Esophagus squamous epithelium (tissue), 4 donors: ENCODE data around the gene PKP1.

Experiments used
- POLR2A ChIP-seq, 4 donors: fragments of 450-650 bp; IDR thresholded peaks; one replicate each; pipeline ENCODE4 v1.6.1; 2017; ENCODE audit warnings: antibody characterized with exemption in 4 of 4, mild to moderate bottlenecking in 4 of 4, moderate library complexity in 3 of 4
- TF ChIP-seq, protein P1 (sequence below), 6 experiments: fragments of 450-650 bp in 4 of 6; fragments of 200-600 bp in 2 of 6; sonication (generic) in 2 of 6; IDR thresholded peaks; one replicate each; pipeline ENCODE4 v1.5.1; 2016 to 2019; ENCODE audit warnings: antibody characterized with exemption in 6 of 6, mild to moderate bottlenecking in 4 of 6, moderate library complexity in 4 of 6

DNA sequence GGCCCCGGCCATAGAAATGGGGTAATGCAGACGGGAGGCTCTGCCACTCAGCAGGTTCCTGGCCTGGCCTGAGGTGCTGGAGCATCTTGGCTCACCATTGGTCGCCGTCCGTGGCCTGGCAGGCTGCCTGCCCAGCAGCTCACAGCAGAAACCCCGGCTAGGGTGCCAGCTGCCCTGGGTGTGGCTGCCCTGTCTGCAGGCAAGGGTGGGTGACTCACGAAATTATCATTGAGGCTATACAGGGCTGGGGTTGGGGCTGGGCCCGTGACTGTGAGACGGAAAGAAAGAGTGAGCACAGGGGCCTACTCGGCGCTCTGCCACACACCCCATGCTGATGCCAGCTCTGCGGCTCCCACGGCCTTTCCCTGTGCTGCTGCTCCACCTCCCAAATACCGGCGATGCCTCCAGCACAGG, 8.0 kb upstream of the PKP1 start:
- TF ChIP-seq POLR2A (IDR thresholded peaks at IDR 0.05), result peak in 1 of 4 donors; percentile 31
- TF ChIP-seq, protein P1, sequence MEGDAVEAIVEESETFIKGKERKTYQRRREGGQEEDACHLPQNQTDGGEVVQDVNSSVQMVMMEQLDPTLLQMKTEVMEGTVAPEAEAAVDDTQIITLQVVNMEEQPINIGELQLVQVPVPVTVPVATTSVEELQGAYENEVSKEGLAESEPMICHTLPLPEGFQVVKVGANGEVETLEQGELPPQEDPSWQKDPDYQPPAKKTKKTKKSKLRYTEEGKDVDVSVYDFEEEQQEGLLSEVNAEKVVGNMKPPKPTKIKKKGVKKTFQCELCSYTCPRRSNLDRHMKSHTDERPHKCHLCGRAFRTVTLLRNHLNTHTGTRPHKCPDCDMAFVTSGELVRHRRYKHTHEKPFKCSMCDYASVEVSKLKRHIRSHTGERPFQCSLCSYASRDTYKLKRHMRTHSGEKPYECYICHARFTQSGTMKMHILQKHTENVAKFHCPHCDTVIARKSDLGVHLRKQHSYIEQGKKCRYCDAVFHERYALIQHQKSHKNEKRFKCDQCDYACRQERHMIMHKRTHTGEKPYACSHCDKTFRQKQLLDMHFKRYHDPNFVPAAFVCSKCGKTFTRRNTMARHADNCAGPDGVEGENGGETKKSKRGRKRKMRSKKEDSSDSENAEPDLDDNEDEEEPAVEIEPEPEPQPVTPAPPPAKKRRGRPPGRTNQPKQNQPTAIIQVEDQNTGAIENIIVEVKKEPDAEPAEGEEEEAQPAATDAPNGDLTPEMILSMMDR (IDR thresholded peaks at IDR 0.05), result no peak
